ENCODE results near the gene ERVFRD-1. TPM values are rescaled to one million over a fixed set of nuclear protein-coding genes. Genes with fewer than 3 reads are reported as not detected.

ERVFRD-1 gene
- total and polyA plus RNA-seq, 2 experiments from 2014 or later = 0.06 TPM; not detected in 1

GRCh38 chr6:11062083-11062482, 49.4 kb downstream of the ERVFRD-1 start:
- Histone ChIP-seq H3K79me2 (replicated peaks; ENCODE audit: insufficient read depth) (no peaks in the 10 kb centered on the region), H3K36me3 (ENCODE audit: insufficient read depth) (no peaks in the 10 kb centered on the region), H3K4me3 (no peak overlapping the region), H3K9me2 (ENCODE audit: insufficient read depth) (no peaks in the 10 kb centered on the region), H3K4me1 (ENCODE audit: insufficient read depth) (no peaks in the 10 kb centered on the region), H4K20me1 (replicated peaks; ENCODE audit: insufficient read depth) (no peaks in the 10 kb centered on the region), H3F3A (replicated peaks; ENCODE audit: low read depth) (no peaks in the 10 kb centered on the region), H2AFZ (no peak overlapping the region), H3K4me2 (no peak overlapping the region), H3K27ac (ENCODE audit: low read depth) (no peak overlapping the region), H3K27me3 (ENCODE audit: insufficient read depth) (no peaks in the 10 kb centered on the region)
- Mint-ChIP-seq H3K27ac (no peak overlapping the region), H3K4me3 (no peak overlapping the region), H3K9me3 (no peaks in the 10 kb centered on the region), H3K27me3 (ENCODE audit: insufficient read depth, low read depth, poor library complexity) (no peaks in the 10 kb centered on the region), H3K4me1 (peaks cover 4% of the 10 kb centered on the region; the same call in 2 of the 3 replicates), H3K36me3 (ENCODE audit: low read depth) (no peaks in the 10 kb centered on the region)
- TF ChIP-seq REST (IDR thresholded peaks at IDR 0.05; ENCODE audit: unreplicated experiment) = no peak
- no peak for TF ChIP-seq NANOG (IDR thresholded peaks at IDR 0.05; ENCODE audit: borderline replicate concordance)
- no peak for TF ChIP-seq ZNF114 (CRISPR knock-in tag; IDR thresholded peaks at IDR 0.05)
- no peak for TF ChIP-seq ZNF331 (CRISPR knock-in tag; IDR thresholded peaks at IDR 0.05; ENCODE audit: low read depth)
- no peak for TF ChIP-seq EZH2phosphoT487 (IDR thresholded peaks at IDR 0.05; ENCODE audit: unreplicated experiment)
- TF ChIP-seq ZNF462 (CRISPR knock-in tag; IDR thresholded peaks at IDR 0.05) = no peak
- TF ChIP-seq EZH2 (IDR thresholded peaks at IDR 0.05; ENCODE audit: low read depth, unreplicated experiment) = no peak
- TF ChIP-seq JUNB (IDR thresholded peaks at IDR 0.05; ENCODE audit: unreplicated experiment) = no peak
- TF ChIP-seq STAT1 (IDR thresholded peaks at IDR 0.05; ENCODE audit: unreplicated experiment) = no peak
- TF ChIP-seq POLR2AphosphoS5 (IDR thresholded peaks at IDR 0.05; ENCODE audit: low read depth) = no peak
- TF ChIP-seq CTCF (conservative IDR thresholded peaks at IDR 0.05; ENCODE audit: low read depth in 2 of 2) = no peak
- no peak for TF ChIP-seq ETS1 (IDR thresholded peaks at IDR 0.05)
- TF ChIP-seq CREB1 (CRISPR knock-in tag; IDR thresholded peaks at IDR 0.05; ENCODE audit: low read depth) = no peak
- no peak for ATAC-seq
- no peak for DNase-seq (ENCODE audit: low spot score)
